IPS DF 6.9 (cell line): ENCODE data around the gene DPY19L3.
"Not testable (repeated sequence)": the region's sequence is repeated elsewhere in the genome, so short reads cannot be mapped to it uniquely, and the experiment has no call there.

Source experiments
- DNase-seq: peaks from one replicate; pipeline ENCODE4 v3.0.0-alpha.2; 2013; ENCODE audit warnings: low read depth, low spot score
- H3K27ac ChIP-seq: one replicate; pipeline ENCODE4 v1.5.1; 2013; ENCODE audit warnings: low read length, control low read depth
- H3K27me3 ChIP-seq: 2 replicates; pipeline ENCODE4 v1.6.1; 2013; ENCODE audit warnings: mild to moderate bottlenecking, low read length; ENCODE audit not compliant: control insufficient read depth, insufficient read depth
- H3K36me3 ChIP-seq: 2 replicates; pipeline ENCODE4 v1.6.1; 2013; ENCODE audit warnings: low read length; ENCODE audit not compliant: control insufficient read depth, insufficient read depth
- H3K4me1 ChIP-seq: 2 replicates; pipeline ENCODE4 v1.6.1; 2013; ENCODE audit warnings: low read length; ENCODE audit not compliant: control insufficient read depth, insufficient read depth
- H3K4me3 ChIP-seq: 2 replicates; pipeline ENCODE4 v1.5.1; 2013; ENCODE audit warnings: mild to moderate bottlenecking, low read length
- H3K9me3 ChIP-seq: 2 replicates; pipeline ENCODE4 v1.6.1; 2013; ENCODE audit warnings: low read length, inconsistent platforms; ENCODE audit not compliant: control insufficient read depth, insufficient read depth
- WGBS: extraction: QIAGEN DNeasy Blood & Tissue Kit; methylation state at CpG from one replicate; pipeline ENCODE4 v1.1.7; 2013; ENCODE audit warnings: mixed read lengths, missing lambda C conversion rate; ENCODE audit not compliant: insufficient read length, insufficient coverage; 5-methylcytosine and 5-hydroxymethylcytosine counted together

DPY19L3 gene

DNA sequence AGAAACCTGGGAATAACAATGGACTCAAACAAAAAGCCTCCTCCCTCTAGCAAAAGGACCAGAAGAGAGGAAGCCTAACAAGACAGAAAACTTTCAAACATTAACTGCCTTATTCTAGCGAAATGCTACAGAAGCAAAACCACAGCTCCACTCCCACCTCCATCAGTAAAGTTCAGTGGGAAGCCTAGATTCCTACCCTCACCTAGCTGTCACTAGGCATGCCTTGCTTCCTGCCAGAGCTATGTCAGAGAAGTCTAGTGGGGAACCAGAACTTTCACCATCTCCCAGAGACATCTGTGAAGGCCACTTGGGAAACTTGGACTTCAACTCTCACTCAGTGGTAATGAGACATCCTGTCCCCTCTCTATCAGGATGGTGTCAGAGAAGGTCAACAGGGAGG, 37.1 kb downstream of the DPY19L3 start:
- H3K27me3 ChIP-seq, result no peaks in the 10 kb centered on the region
- no peak for DNase-seq
- no peaks in the 10 kb centered on the region for H3K9me3 ChIP-seq
- peaks cover 6% of the 10 kb centered on the region; the same call in 1 of the 2 replicates for H3K36me3 ChIP-seq
- H3K4me1 ChIP-seq, result no peaks in the 10 kb centered on the region
- no peak overlapping the region for H3K27ac ChIP-seq
- no peak overlapping the region for H3K4me3 ChIP-seq
- WGBS, result no CpG with 5 or more reads among the region's 1 CpG

DNA sequence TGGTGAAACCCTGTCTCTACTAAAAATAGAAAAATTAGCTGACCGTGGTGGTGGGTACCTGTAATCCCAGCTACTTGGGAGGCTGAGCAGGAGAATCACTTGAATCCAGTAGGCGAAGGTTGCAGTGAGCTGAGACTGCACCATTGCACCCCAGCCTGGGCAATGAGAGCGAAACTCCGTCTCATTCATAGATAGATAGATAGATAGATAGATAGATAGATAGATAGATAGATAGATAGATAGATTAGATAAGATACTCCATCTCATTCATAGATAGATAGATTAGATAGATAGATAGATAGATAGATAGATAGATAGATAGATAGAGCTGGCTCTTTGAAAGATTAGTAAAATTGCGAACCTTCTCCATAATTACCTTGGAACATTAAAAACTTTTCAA, 42.0 kb downstream of the DPY19L3 start:
- not testable (repeated sequence) for H3K4me3 ChIP-seq, H3K27ac ChIP-seq, H3K4me1 ChIP-seq, H3K9me3 ChIP-seq, H3K27me3 ChIP-seq, H3K36me3 ChIP-seq, DNase-seq
- WGBS, result no CpG with 5 or more reads among the region's 5 CpGs

DNA sequence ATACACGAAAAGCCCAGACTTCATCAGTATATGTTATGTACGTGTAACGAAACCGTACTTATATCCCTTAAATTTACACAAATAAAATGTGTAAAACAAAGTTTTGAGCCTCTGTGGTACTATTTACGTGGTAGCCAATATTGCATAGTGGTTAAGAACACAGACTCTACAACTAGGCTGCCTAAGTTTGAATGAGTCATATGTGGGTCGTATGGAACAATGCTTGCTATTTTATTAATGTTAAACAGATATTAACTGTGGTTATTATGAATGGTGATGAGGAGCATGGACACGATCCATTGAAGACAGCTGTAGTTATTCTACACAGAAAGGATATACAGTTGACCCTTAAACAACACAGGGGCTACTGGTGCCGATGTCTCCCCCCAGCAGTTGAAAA, 42.5 kb downstream of the DPY19L3 start:
- no peak for DNase-seq
- Histone ChIP-seq H3K4me1 (no peaks in the 10 kb centered on the region), H3K36me3 (peaks cover 6% of the 10 kb centered on the region; the same call in 1 of the 2 replicates), H3K9me3 (no peaks in the 10 kb centered on the region), H3K27ac (no peak overlapping the region), H3K27me3 (no peaks in the 10 kb centered on the region), H3K4me3 (no peak overlapping the region)
- no CpG with 5 or more reads among the region's 8 CpGs for WGBS

DNA sequence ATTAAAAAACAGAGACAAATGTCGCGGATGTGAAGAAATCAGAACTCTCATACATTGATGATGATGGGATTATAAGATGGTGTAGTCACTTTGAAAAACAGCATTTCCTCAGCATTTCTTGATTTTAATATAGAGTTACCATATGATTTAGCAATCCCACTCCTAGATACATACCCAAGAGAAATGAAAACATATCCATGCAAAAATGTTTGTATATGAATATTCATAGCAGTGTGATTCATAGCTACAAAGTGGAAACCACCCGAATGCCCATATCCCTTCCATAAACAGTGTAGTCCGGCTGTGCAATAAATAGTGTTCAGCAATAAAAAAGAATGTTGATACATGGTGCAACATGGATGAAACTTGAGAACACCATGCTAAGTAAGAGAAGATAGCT, 44.6 kb downstream of the DPY19L3 start:
- Histone ChIP-seq H3K27me3 (no peaks in the 10 kb centered on the region), H3K4me1 (no peaks in the 10 kb centered on the region), H3K36me3 (0 out of 2 replicates have a peak, but pooled peaks cover 2% of the 10 kb centered on the region), H3K27ac (no peak overlapping the region), H3K9me3 (no peaks in the 10 kb centered on the region), H3K4me3 (no peak overlapping the region)
- DNase-seq, result no peak
- no CpG with 5 or more reads among the region's 4 CpGs for WGBS

DNA sequence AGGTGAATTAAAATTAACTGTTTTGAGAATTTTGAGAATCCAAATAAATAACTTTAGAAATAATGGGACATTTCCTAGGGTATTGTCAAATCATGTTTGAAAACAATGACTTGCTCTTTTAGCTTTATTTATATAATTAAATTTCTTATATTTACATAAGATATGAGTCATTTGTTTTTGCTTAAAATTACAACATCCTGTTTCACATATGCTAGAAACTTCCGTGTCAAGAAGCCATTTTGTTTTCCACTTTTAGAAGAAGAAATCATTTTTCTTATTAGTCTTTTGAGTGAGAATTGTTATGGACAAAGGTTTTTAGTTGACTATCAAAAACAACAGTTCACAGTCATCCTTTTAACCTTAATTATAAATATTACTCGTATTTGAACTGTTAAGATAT, 48.2 kb downstream of the DPY19L3 start:
- Histone ChIP-seq H3K4me3 (no peak overlapping the region), H3K27me3 (no peaks in the 10 kb centered on the region; the same call in 1 of the 2 replicates), H3K36me3 (peaks cover 4% of the 10 kb centered on the region; the same call in 1 of the 2 replicates), H3K27ac (no peak overlapping the region), H3K9me3 (no peaks in the 10 kb centered on the region), H3K4me1 (no peaks in the 10 kb centered on the region)
- DNase-seq, result no peak
- WGBS, result no CpG with 5 or more reads among the region's 2 CpGs

DNA sequence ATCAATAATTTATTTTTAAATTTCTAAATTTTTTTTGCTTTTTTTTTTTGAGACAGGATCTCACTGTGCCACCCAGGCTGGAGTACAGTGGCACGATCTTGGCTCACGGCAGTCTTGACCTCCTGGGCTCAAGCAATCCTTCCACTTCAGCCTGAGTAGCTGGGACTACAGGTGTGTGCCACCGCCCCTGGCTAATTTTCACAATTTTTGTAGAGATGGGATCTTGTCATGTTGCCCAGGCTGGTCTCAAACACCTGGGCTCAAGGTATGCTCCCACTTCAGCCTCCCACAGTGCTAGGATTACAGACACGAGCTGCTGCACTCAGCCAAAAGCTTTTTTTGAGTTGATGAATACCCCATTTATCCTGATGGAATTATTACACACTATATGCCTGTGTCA, 50.8 kb downstream of the DPY19L3 start:
- no CpG with 5 or more reads among the region's 4 CpGs for WGBS
- no peak for DNase-seq
- Histone ChIP-seq H3K9me3 (no peaks in the 10 kb centered on the region), H3K27me3 (no peaks in the 10 kb centered on the region; the same call in 1 of the 2 replicates), H3K4me1 (no peaks in the 10 kb centered on the region), H3K36me3 (peaks cover 4% of the 10 kb centered on the region; the same call in 1 of the 2 replicates), H3K4me3 (no peak overlapping the region), H3K27ac (no peak overlapping the region)

DNA sequence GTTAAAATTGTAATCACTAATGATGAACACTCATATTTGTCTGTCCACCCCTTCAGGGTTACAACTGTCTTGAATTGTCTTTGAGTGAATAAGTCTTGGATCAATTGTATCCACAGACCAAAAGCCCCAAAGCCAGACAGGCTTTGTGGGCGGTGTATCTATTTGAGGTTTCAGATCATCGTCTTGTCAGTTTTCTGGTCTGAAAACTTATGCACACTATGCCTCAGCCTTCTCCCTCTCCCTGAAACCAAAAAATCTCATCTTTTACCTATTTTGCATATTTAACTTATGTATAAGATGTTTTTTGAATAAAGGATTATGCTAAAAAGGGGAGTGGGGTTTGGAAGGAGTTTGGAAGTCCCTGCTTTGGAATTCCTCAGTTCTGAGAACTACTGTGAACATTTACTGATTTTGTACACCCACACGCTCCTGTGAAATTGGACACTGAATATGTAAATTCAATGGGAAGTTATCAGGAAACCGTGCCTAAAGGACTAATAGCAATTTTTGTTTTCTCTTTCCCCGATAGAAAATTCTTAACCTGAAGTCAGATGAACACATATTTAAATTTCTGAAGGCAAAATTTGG, 52.1 kb downstream of the DPY19L3 start:
- Histone ChIP-seq H3K4me1 (no peaks in the 10 kb centered on the region), H3K27ac (no peak overlapping the region), H3K36me3 (peaks cover 2% of the 10 kb centered on the region; the same call in 1 of the 2 replicates), H3K4me3 (no peak overlapping the region), H3K27me3 (no peaks in the 10 kb centered on the region; the same call in 1 of the 2 replicates), H3K9me3 (no peaks in the 10 kb centered on the region)
- DNase-seq, result no peak
- WGBS, result no CpG with 5 or more reads among the region's 5 CpGs

DNA sequence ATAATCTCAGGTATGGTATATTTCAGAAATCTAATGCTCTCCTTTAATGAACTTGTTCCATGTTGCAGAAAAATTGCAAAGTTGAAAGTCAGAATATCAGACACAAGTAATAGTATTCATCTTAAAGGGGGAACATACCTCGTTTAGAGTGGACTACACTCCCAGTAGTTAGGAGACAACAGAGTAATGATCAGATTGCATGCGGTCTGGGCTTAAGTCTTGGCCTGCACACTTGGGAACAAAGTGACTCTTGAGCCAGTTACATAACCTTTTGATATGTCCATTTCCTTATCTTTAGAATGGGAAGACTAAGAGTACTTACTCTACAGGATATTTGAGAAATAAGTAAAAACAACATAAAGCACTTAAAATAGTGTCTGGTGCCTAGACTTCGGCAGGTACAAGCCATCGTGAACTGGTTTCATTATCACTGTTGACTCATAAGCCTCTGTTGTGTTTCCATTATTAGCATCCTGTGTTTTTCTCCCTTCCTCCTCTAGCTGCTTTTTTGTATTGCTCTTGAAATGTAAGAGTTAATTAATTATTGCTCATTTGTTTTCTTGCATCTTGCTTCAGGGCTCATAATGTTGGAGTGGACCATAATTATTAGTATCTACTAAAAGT, 53.0 kb downstream of the DPY19L3 start:
- Histone ChIP-seq H3K4me1 (no peaks in the 10 kb centered on the region), H3K27me3 (no peaks in the 10 kb centered on the region; the same call in 1 of the 2 replicates), H3K9me3 (no peaks in the 10 kb centered on the region), H3K4me3 (no peak overlapping the region), H3K36me3 (peaks cover 2% of the 10 kb centered on the region; the same call in 1 of the 2 replicates), H3K27ac (no peak overlapping the region)
- no peak for DNase-seq
- no CpG with 5 or more reads among the region's 4 CpGs for WGBS

DNA sequence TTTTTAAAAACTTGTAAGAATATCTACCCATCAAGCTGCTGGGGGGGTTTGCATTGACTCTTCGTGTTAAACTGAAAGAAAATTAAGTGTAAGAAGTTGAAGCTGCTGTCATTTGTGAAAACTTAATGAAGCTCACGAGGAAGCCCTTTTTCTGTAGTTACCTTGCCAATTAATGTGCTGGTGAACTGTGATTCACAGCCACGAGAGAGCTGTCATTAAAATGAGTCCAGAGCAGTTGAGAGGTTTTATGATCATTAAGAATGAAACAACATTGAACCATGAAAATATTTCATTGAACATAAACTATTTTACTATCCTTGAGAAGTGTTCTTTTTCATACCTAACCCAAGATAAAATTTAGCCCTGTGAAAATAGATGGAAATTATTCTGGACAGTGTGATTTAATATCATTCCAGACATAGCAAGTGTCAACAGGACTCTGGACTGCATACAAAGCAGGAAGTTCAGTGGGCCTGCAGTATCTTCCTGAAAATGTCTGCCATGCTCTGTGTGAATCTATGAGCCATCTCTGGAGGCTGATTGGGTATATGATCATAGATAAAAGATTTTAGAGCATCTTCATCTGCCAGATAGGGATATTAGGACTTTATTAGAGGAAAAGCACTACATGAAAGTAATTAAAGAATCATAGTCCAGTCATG, 53.8 kb downstream of the DPY19L3 start:
- no peaks in the 10 kb centered on the region for H3K9me3 ChIP-seq
- peaks cover 2% of the 10 kb centered on the region; the same call in 1 of the 2 replicates for H3K36me3 ChIP-seq
- H3K27me3 ChIP-seq, result no peaks in the 10 kb centered on the region; the same call in 1 of the 2 replicates
- H3K4me1 ChIP-seq, result no peaks in the 10 kb centered on the region
- H3K27ac ChIP-seq, result no peak overlapping the region
- WGBS, result no CpG with 5 or more reads among the region's 3 CpGs
- no peak for DNase-seq
- no peak overlapping the region for H3K4me3 ChIP-seq

DNA sequence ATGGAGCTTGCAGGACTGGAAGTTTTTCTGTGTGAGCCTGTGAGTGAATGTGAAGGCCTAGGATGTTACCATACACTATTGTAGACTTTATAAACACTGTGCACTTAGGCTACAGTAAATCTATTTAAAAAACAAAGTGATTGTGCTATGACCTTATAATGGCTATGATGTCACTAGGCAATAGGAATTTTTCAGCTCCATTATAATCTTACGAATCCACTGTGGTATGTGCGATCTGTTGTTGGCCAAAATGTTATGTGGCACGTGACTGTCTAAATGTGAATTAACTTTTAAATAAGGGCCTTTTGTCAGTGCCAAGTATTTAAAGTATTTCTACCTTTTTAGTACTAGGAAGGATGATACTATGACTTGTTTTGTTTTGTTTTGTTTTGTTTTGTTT, 54.9 kb downstream of the DPY19L3 start:
- Histone ChIP-seq H3K9me3 (no peaks in the 10 kb centered on the region), H3K27me3 (no peaks in the 10 kb centered on the region; the same call in 1 of the 2 replicates), H3K4me1 (no peaks in the 10 kb centered on the region), H3K4me3 (no peak overlapping the region), H3K27ac (no peak overlapping the region), H3K36me3 (peaks cover 2% of the 10 kb centered on the region; the same call in 1 of the 2 replicates)
- no CpG with 5 or more reads among the region's 3 CpGs for WGBS
- DNase-seq, result no peak
